H1 (cell line): ENCODE results near the gene UFC1. TPM values are rescaled to one million over a fixed set of nuclear protein-coding genes. Genes with fewer than 3 reads are reported as not detected.

Experiments
- CTCF ChIA-PET: fragments of 300-600 bp; sonication (Branson Sonifier 250); formaldehyde crosslinking; loops from one replicate; lab custom pipeline; 2021; ENCODE audit not compliant: partially characterized antibody; lab: Charles Lee
- POLR2A ChIA-PET: fragments of 300-600 bp; sonication (Branson Sonifier 250); formaldehyde crosslinking; loops from one replicate; lab custom pipeline; 2021; ENCODE audit warnings: inconsistent platforms; ENCODE audit not compliant: partially characterized antibody; lab: Charles Lee
- DNase-seq, 2 experiments: peaks; one replicate each; pipeline versions ENCODE4 v3.0.0 to v3.0.0-alpha.2; 2010 to 2022; ENCODE audit warnings: low spot score in 2 of 2, low read depth in 1 of 2, mixed read lengths in 1 of 2
- FAIRE-seq: peaks from 2 replicates; lab custom pipeline; 2011; peaks lifted over from hg19 to GRCh38; lab: Jason Lieb, UNC
- H2AFZ ChIP-seq: 2 replicates; pipeline ENCODE4 v1.8.1; 2012; ENCODE audit warnings: low read length, inconsistent platforms
- H2AK5ac ChIP-seq: 2 replicates; pipeline ENCODE4 v1.6.1; 2013; ENCODE audit warnings: low read depth, low read length
- H2BK120ac ChIP-seq: replicated peaks from 2 replicates; pipeline ENCODE3; 2013; ENCODE audit warnings: low read depth, low read length, inconsistent platforms
- H2BK12ac ChIP-seq: 2 replicates; pipeline ENCODE4 v1.6.1; 2013; ENCODE audit warnings: low read depth, low read length
- H2BK15ac ChIP-seq: 2 replicates; pipeline ENCODE4 v1.6.1; 2013; ENCODE audit warnings: low read length
- H2BK20ac ChIP-seq: 2 replicates; pipeline ENCODE4 v1.6.1; 2013; ENCODE audit warnings: low read length
- H2BK5ac ChIP-seq: 2 replicates; pipeline ENCODE4 v1.6.1; 2013; ENCODE audit warnings: low read depth, low read length
- H3K14ac ChIP-seq: 2 replicates; pipeline ENCODE4 v1.6.1; 2013; ENCODE audit warnings: inconsistent platforms; ENCODE audit not compliant: insufficient read length
- H3K18ac ChIP-seq: 2 replicates; pipeline ENCODE4 v1.6.1; 2013; ENCODE audit warnings: low read length; ENCODE audit errors: extremely low read depth
- H3K23ac ChIP-seq: 2 replicates; pipeline ENCODE4 v1.6.1; 2013; ENCODE audit warnings: inconsistent platforms; ENCODE audit not compliant: insufficient read length
- H3K23me2 ChIP-seq: 2 replicates; pipeline ENCODE4 v1.6.1; 2013; ENCODE audit warnings: low read depth, low read length
- H3K27ac ChIP-seq: 2 replicates; pipeline ENCODE4 v1.6.1; 2011; ENCODE audit warnings: low read depth, low read length, inconsistent platforms
- H3K27me3 ChIP-seq, 4 experiments: replicated peaks in 1 of 4; 1 replicate in 1 of 4; 2 replicates in 3 of 4; pipeline versions ENCODE4 v1.6.1 to v1.8.1; 2011 to 2013; ENCODE audit warnings: low read length in 3 of 4, mild to moderate bottlenecking in 3 of 4, inconsistent platforms in 2 of 4, mixed read lengths in 2 of 4, moderate library complexity in 1 of 4; ENCODE audit not compliant: control insufficient read depth in 3 of 4, insufficient read depth in 3 of 4; ENCODE audit errors: extremely low read depth in 1 of 4
- H3K36me3 ChIP-seq, 4 experiments: 2 replicates each; pipeline versions ENCODE4 v1.6.1 to v1.8.1; 2011 to 2013; ENCODE audit warnings: mild to moderate bottlenecking in 4 of 4, low read length in 3 of 4, moderate library complexity in 2 of 4, control low read depth in 1 of 4, inconsistent platforms in 1 of 4; ENCODE audit not compliant: insufficient read depth in 4 of 4, control insufficient read depth in 2 of 4
- H3K4ac ChIP-seq: replicated peaks from 2 replicates; pipeline ENCODE3; 2013; ENCODE audit warnings: low read length, low read depth, mixed read lengths, inconsistent platforms; ENCODE audit not compliant: insufficient read length
- H3K4me1 ChIP-seq, 4 experiments: replicated peaks in 1 of 4; 1 replicate in 1 of 4; 2 replicates in 3 of 4; pipeline versions ENCODE4 v1.6.1 to v1.8.1; 2011 to 2013; ENCODE audit warnings: low read length in 3 of 4, inconsistent platforms in 2 of 4, mixed read lengths in 1 of 4; ENCODE audit not compliant: insufficient read depth in 4 of 4, control insufficient read depth in 3 of 4
- H3K4me2 ChIP-seq, 2 experiments: 2 replicates each; pipeline versions ENCODE4 v1.6.1 to v1.8.1; 2011 to 2013; ENCODE audit warnings: low read depth in 2 of 2, low read length in 2 of 2, control low read depth in 1 of 2, inconsistent platforms in 1 of 2, mild to moderate bottlenecking in 1 of 2; ENCODE audit not compliant: insufficient read depth in 1 of 2
- H3K4me3 ChIP-seq, 4 experiments: fragments of 200-600, 300-600 bp in 1 of 4; sonication (generic), shearing (Covaris generic), sonication (Bioruptor Twin) in 1 of 4; 2 replicates each; pipeline versions ENCODE4 v1.5.1 to v1.8.1; 2011 to 2016; ENCODE audit warnings: low read length in 4 of 4, low read depth in 3 of 4, control low read depth in 2 of 4, inconsistent platforms in 2 of 4, mild to moderate bottlenecking in 2 of 4, mixed read lengths in 1 of 4, moderate library complexity in 1 of 4; ENCODE audit not compliant: insufficient read depth in 2 of 4; ENCODE audit errors: extremely low read depth in 1 of 4
- H3K56ac ChIP-seq: replicated peaks from 2 replicates; pipeline ENCODE3; 2013; ENCODE audit warnings: low read depth, mild to moderate bottlenecking, mixed read lengths, low read length, inconsistent platforms; ENCODE audit not compliant: insufficient read length
- H3K79me1 ChIP-seq: 2 replicates; pipeline ENCODE4 v1.6.1; 2013; ENCODE audit warnings: low read depth, low read length, control low read depth
- H3K79me2 ChIP-seq, 2 experiments: 2 replicates each; pipeline versions ENCODE4 v1.6.1 to v1.8.1; 2012 to 2013; ENCODE audit warnings: low read length in 2 of 2, mild to moderate bottlenecking in 2 of 2, inconsistent platforms in 1 of 2; ENCODE audit not compliant: insufficient read depth in 2 of 2, control insufficient read depth in 1 of 2
- H3K9ac ChIP-seq, 4 experiments: replicated peaks in 1 of 4; 1 replicate in 1 of 4; 2 replicates in 3 of 4; pipeline versions ENCODE4 v1.6.1 to v1.8.1; 2011 to 2013; ENCODE audit warnings: low read depth in 3 of 4, low read length in 3 of 4, control low read depth in 2 of 4, mild to moderate bottlenecking in 2 of 4, moderate library complexity in 2 of 4, inconsistent platforms in 1 of 4; ENCODE audit errors: extremely low read depth in 1 of 4
- H3K9me3 ChIP-seq, 2 experiments: 2 replicates each; pipeline versions ENCODE4 v1.6.1 to v1.8.1; 2012 to 2013; ENCODE audit warnings: mild to moderate bottlenecking in 2 of 2, moderate library complexity in 2 of 2, control low read depth in 1 of 2, inconsistent platforms in 1 of 2, low read depth in 1 of 2, low read length in 1 of 2, mixed read lengths in 1 of 2; ENCODE audit not compliant: insufficient read depth in 2 of 2
- H4K20me1 ChIP-seq, 2 experiments: replicated peaks in 1 of 2; 2 replicates each; pipeline versions ENCODE3 to v1.8.1; 2011 to 2013; ENCODE audit warnings: inconsistent platforms in 2 of 2, low read length in 2 of 2, mild to moderate bottlenecking in 1 of 2; ENCODE audit not compliant: insufficient read depth in 2 of 2, control insufficient read depth in 1 of 2
- H4K5ac ChIP-seq: 2 replicates; pipeline ENCODE4 v1.6.1; 2013; ENCODE audit warnings: low read length, low read depth, mixed read lengths, inconsistent platforms; ENCODE audit not compliant: insufficient read length
- H4K8ac ChIP-seq: 2 replicates; pipeline ENCODE4 v1.8.0; 2013; ENCODE audit warnings: mild to moderate bottlenecking, moderate library complexity, low read length, inconsistent platforms; ENCODE audit not compliant: insufficient read depth; ENCODE audit errors: extremely low read depth
- H4K91ac ChIP-seq: replicated peaks from 2 replicates; pipeline ENCODE3; 2013; ENCODE audit warnings: low read length, mixed read lengths, inconsistent platforms; ENCODE audit not compliant: insufficient read length
- CTBP2 ChIP-seq: IDR thresholded peaks from 2 replicates; pipeline ENCODE4 v1.7.0; 2011; ENCODE audit warnings: borderline replicate concordance, mild to moderate bottlenecking, moderate library complexity, mixed read lengths, low read length; ENCODE audit not compliant: insufficient read depth, insufficient read length
- JUND ChIP-seq: IDR thresholded peaks from 2 replicates; pipeline ENCODE4 v1.6.1; 2011; ENCODE audit warnings: mild to moderate bottlenecking, improper control_type of control experiment, low read length
- NANOG ChIP-seq: IDR thresholded peaks from 2 replicates; pipeline ENCODE4 v1.6.1; 2011; ENCODE audit warnings: low read length, low read depth, mild to moderate bottlenecking, inconsistent platforms; ENCODE audit not compliant: insufficient read depth, poor library complexity, severe bottlenecking
- TEAD4 ChIP-seq: IDR thresholded peaks from 2 replicates; pipeline ENCODE4 v1.6.1; 2012; ENCODE audit warnings: low read depth, low read length, inconsistent platforms, mixed read lengths
- ZNF274 ChIP-seq: IDR thresholded peaks from 2 replicates; pipeline ENCODE4 v1.7.0; 2012; ENCODE audit warnings: low read length, borderline replicate concordance; ENCODE audit errors: extremely low read depth
- WGBS, 2 experiments: shearing (Covaris generic) in 1 of 2; methylation state at CpG; one replicate each; pipeline versions ENCODE4 v1.1.6 to v1.1.7; 2013 to 2015; ENCODE audit warnings: low lambda C conversion rate in 2 of 2, mixed read lengths in 2 of 2, inconsistent platforms in 1 of 2, low coverage in 1 of 2, missing lambda C conversion rate in 1 of 2; ENCODE audit not compliant: insufficient replicate concordance in 2 of 2, insufficient coverage in 1 of 2, insufficient read length in 1 of 2; ENCODE audit errors: extremely low coverage in 1 of 2, missing lambda C conversion rate in 1 of 2; 5-methylcytosine and 5-hydroxymethylcytosine counted together
- polyA plus RNA-seq, 7 experiments: library from polyadenylated mRNA; depleted of rRNA in 3 of 7; stranded (reverse) in 5 of 7; unstranded in 2 of 7; fragments of >200 nt in 5 of 7; fragments of 200-250 nt in 2 of 7; gene quantifications; 1 replicate in 5 of 7; 2 replicates in 1 of 7; 4 replicates in 1 of 7; pipeline versions ENCODE4 v1.2.1 to v1.2.3, GENCODE V29; 2011 to 2013; ENCODE audit warnings: missing spikeins in 2 of 7, mixed read lengths in 2 of 7
- total RNA-seq: library from RNA; stranded (reverse); fragmentation: NEBNext Ultra II Directional; extraction: Animal tissue kit (Norgen Biotek cat#: 25700); gene quantifications from 2 replicates; pipeline ENCODE4 v1.2.1, GENCODE V29; 2021
- TF ChIP-seq, protein P1 (sequence below): IDR thresholded peaks from 2 replicates; pipeline ENCODE4 v1.6.1; 2012; ENCODE audit warnings: inconsistent platforms
- TF ChIP-seq, protein P2 (sequence below): IDR thresholded peaks from 2 replicates; pipeline ENCODE4 v1.6.1; 2012; ENCODE audit warnings: low read length, inconsistent platforms

Gene UFC1
- total and polyA plus RNA-seq, 2 of the 8 experiments (the other 6 are each of a cell fraction or from before 2014, with no cell fraction given), result 67.8 to 102 TPM

DNA sequence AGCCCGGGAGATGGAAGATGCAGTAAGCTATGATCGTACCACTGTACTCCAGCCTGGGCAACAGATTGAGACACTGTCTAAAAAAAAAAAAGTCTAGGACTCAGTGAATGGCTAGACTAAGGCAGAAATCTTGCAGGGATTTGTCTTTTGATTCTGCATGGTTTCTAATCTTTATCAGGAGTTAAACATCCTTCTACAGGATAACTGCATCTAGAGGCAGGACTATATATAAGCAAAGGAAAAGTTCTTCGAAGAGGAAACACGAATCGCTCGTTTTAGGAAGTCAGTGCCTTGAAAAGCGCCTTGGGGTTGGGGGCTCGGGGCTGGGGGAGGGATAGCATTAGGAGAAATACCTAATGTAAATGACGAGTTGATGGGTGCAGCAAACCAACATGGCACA, 602 bp upstream of the UFC1 start:
- Histone ChIP-seq H3K23me2 (peaks cover 6% of the 10 kb centered on the region; the same call in 1 of the 2 replicates), H2AFZ (no peak overlapping the region), H4K5ac (no peak overlapping the region), H3K9me3 (no peaks in the 10 kb centered on the region), H3K56ac (no peak overlapping the region), H3K9ac (peak overlapping the region in 1 of 4 experiments; percentile 54; a peak in 2 of 7 replicates), H4K20me1 (no peaks in the 10 kb centered on the region), H4K8ac (no peak overlapping the region), H3K36me3 (peaks cover 2 to 7% (median 4%) of the 10 kb centered on the region in 4 experiments; a peak in 5 of 8 replicates), H2BK120ac (no peak overlapping the region), H2BK15ac (no peak overlapping the region), H2BK12ac (no peak overlapping the region; the same call in 1 of the 2 replicates), H3K4me2 (peak overlapping the region; percentile 82 to 93), H3K14ac (no peak overlapping the region), H3K4me1 (0 out of 7 replicates have a peak, but pooled peaks cover 0 to under 1% (median 0%) of the 10 kb centered on the region in 4 experiments), H2BK20ac (no peak overlapping the region), H3K79me2 (no peaks in the 10 kb centered on the region), H2BK5ac (no peak overlapping the region; the same call in 1 of the 2 replicates), H3K79me1 (no peaks in the 10 kb centered on the region), H3K27me3 (no peaks in the 10 kb centered on the region), H2AK5ac (no peak overlapping the region), H3K4me3 (peak overlapping the region in 3 of 4 experiments; percentile 26 to 94 (median 91); a peak in 6 of 8 replicates), H4K91ac (no peak overlapping the region), H3K4ac (no peak overlapping the region), H3K23ac (no peak overlapping the region), H3K27ac (peak overlapping the region; percentile 63; the same call in 1 of the 2 replicates), H3K18ac (no peak overlapping the region)
- 31% methylated on average over 9 of the region's 9 CpGs; no CpG with 5 or more reads in 1 of the 2 experiments for WGBS, 2 experiments
- FAIRE-seq, result no peak
- ChIA-PET POLR2A (interaction anchor here (0.7 to 13.6 kb wide), 11 partner anchors 8 to 199 kb away, joined by 3 to 130 read pairs (median 4); partner anchors contain the start of genes ADAMTS4, B4GALT3, DEDD and ITLN2), CTCF (interaction anchor here (1.2 to 6.8 kb wide), 4 partner anchors 11 to 20 kb away, joined by 4 to 32 read pairs (median 10); partner anchors contain the start of genes DEDD and PPOX)
- TF ChIP-seq, protein P1, sequence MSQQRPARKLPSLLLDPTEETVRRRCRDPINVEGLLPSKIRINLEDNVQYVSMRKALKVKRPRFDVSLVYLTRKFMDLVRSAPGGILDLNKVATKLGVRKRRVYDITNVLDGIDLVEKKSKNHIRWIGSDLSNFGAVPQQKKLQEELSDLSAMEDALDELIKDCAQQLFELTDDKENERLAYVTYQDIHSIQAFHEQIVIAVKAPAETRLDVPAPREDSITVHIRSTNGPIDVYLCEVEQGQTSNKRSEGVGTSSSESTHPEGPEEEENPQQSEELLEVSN, result no peak
- TF ChIP-seq ZNF274 (no peak), JUND (no peak), NANOG (no peak), TEAD4 (no peak), CTBP2 (no peak)
- TF ChIP-seq, protein P2, sequence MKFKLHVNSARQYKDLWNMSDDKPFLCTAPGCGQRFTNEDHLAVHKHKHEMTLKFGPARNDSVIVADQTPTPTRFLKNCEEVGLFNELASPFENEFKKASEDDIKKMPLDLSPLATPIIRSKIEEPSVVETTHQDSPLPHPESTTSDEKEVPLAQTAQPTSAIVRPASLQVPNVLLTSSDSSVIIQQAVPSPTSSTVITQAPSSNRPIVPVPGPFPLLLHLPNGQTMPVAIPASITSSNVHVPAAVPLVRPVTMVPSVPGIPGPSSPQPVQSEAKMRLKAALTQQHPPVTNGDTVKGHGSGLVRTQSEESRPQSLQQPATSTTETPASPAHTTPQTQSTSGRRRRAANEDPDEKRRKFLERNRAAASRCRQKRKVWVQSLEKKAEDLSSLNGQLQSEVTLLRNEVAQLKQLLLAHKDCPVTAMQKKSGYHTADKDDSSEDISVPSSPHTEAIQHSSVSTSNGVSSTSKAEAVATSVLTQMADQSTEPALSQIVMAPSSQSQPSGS, result no peak
- no peak for DNase-seq
